Measurements from ENCODE around the gene PITPNC1. TPM values are rescaled to one million over a fixed set of nuclear protein-coding genes. Genes with fewer than 3 reads are reported as not detected.

The PITPNC1 gene
- total RNA-seq, 1 experiment from 2014 or later: 37.5 TPM

DNA sequence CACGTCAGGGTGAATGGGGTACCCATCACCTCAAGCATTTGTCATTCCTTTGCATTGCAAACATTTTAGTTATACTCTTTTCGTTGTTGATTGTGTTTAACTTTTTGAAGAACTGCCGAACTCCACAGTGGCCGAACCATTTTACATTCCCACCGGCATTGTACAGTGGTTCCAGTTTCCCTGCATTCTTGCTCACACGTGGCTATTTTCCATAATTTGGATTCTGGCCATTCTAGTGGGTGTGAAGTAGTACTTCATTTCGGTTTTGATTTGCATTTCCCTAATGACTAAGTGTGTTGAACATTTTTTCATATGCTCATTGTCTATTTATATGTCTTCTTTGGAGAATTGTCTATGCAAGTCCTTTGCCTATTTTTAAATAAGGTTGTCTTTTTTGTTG lies 353.6 kb downstream of the PITPNC1 start:
- no peak for DNase-seq
- H2BK15ac ChIP-seq (ENCODE audit: low read depth, low read length): no peak overlapping the region
- Mint-ChIP-seq H3K4me3 (no peak overlapping the region), H3K36me3 (ENCODE audit: insufficient read depth in 1 of 3, low read depth in 3 of 3) (peaks cover 56 to 85% (median 74%) of the 10 kb centered on the region in 3 experiments), H3K27me3 (ENCODE audit: low read depth) (no peaks in the 10 kb centered on the region), H3K9me3 (peaks cover 5 to 7% of the 10 kb centered on the region in 2 experiments; a peak in 3 of 5 replicates), H3K4me1 (peaks cover 24 to 26% of the 10 kb centered on the region in 2 experiments), H3K27ac (no peak overlapping the region)
- no peak overlapping the region for H4K91ac ChIP-seq (ENCODE audit: insufficient read length, low read depth, low read length)
- no peaks in the 10 kb centered on the region; the same call in 1 of the 2 replicates for H3K79me2 ChIP-seq (ENCODE audit: insufficient read depth, low read length)
- H3K9me3 ChIP-seq (ENCODE audit: control insufficient read depth, low read depth, low read length): no peaks in the 10 kb centered on the region
- H3K14ac ChIP-seq (ENCODE audit: insufficient read depth, low read length): no peak overlapping the region
- H3T11ph ChIP-seq (ENCODE audit: low read length): no peak overlapping the region
- TF ChIP-seq, protein P1, sequence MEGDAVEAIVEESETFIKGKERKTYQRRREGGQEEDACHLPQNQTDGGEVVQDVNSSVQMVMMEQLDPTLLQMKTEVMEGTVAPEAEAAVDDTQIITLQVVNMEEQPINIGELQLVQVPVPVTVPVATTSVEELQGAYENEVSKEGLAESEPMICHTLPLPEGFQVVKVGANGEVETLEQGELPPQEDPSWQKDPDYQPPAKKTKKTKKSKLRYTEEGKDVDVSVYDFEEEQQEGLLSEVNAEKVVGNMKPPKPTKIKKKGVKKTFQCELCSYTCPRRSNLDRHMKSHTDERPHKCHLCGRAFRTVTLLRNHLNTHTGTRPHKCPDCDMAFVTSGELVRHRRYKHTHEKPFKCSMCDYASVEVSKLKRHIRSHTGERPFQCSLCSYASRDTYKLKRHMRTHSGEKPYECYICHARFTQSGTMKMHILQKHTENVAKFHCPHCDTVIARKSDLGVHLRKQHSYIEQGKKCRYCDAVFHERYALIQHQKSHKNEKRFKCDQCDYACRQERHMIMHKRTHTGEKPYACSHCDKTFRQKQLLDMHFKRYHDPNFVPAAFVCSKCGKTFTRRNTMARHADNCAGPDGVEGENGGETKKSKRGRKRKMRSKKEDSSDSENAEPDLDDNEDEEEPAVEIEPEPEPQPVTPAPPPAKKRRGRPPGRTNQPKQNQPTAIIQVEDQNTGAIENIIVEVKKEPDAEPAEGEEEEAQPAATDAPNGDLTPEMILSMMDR (conservative IDR thresholded peaks at IDR 0.05): no peak
- H3K27me3 ChIP-seq (ENCODE audit: insufficient read depth, low read length): no peaks in the 10 kb centered on the region
- no peak overlapping the region for H2BK12ac ChIP-seq (ENCODE audit: insufficient read length, low read depth, low read length)
- H4K20me1 ChIP-seq (ENCODE audit: control insufficient read depth, insufficient read depth, insufficient read length): no peaks in the 10 kb centered on the region
- H3K4ac ChIP-seq (ENCODE audit: low read depth, low read length): no peak overlapping the region
- H3K79me1 ChIP-seq (ENCODE audit: insufficient read depth, low read depth, low read length, poor library complexity, severe bottlenecking): no peaks in the 10 kb centered on the region
- H3K9ac ChIP-seq (ENCODE audit: extremely low read depth, insufficient read length, low read length): no peak overlapping the region
- no peak overlapping the region for H3K27ac ChIP-seq (ENCODE audit: insufficient read length, low read depth, low read length)
- H2BK20ac ChIP-seq (ENCODE audit: low read depth, low read length, poor library complexity, severe bottlenecking): no peak overlapping the region
- no peak overlapping the region for H4K8ac ChIP-seq (replicated peaks; ENCODE audit: insufficient read length, low read depth, low read length)
- H3K23ac ChIP-seq (ENCODE audit: insufficient read length, low read depth, low read length): no peak overlapping the region
- H3K56ac ChIP-seq (ENCODE audit: insufficient read length, low read depth, low read length): no peak overlapping the region
- no peak overlapping the region for H4K5ac ChIP-seq (ENCODE audit: insufficient read length, low read depth, low read length)
- WGBS (ENCODE audit: extremely low coverage, insufficient read length, low lambda C conversion rate): no CpG with 5 or more reads among the region's 7 CpGs
- H2AFZ ChIP-seq (ENCODE audit: low read length): no peak overlapping the region
- no peak overlapping the region for H2BK120ac ChIP-seq (ENCODE audit: low read depth, low read length, poor library complexity, severe bottlenecking)
- H2AK5ac ChIP-seq (ENCODE audit: insufficient read length, low read length): no peak overlapping the region
- H3K18ac ChIP-seq (ENCODE audit: insufficient read length, low read depth, low read length): no peak overlapping the region
- H3K4me1 ChIP-seq (ENCODE audit: insufficient read depth, low read length): peaks cover 5% of the 10 kb centered on the region
- H2BK5ac ChIP-seq (ENCODE audit: insufficient read length, low read length): no peak overlapping the region
- no peaks in the 10 kb centered on the region for H3K23me2 ChIP-seq (ENCODE audit: insufficient read length, low read depth, low read length, poor library complexity, severe bottlenecking)
- no peak overlapping the region for H3K4me2 ChIP-seq (ENCODE audit: insufficient read depth, insufficient read length, low read length)

All from H9 (cell line).